Testis (tissue), 2 donors: ENCODE results near the gene TTYH2.

Experiments used
- POLR2A ChIP-seq: fragments of 450-650 bp; IDR thresholded peaks from one replicate; pipeline ENCODE4 v1.6.1; 2017; ENCODE audit warnings: antibody characterized with exemption, mild to moderate bottlenecking, moderate library complexity
- TF ChIP-seq, protein P1 (sequence below), 3 experiments: fragments of 450-650 bp in 2 of 3; fragments of 200-600 bp in 1 of 3; sonication (generic) in 1 of 3; IDR thresholded peaks; one replicate each; pipeline ENCODE4 v1.5.1; 2016 to 2019; ENCODE audit warnings: antibody characterized with exemption in 3 of 3, mild to moderate bottlenecking in 2 of 3, moderate library complexity in 1 of 3

DNA sequence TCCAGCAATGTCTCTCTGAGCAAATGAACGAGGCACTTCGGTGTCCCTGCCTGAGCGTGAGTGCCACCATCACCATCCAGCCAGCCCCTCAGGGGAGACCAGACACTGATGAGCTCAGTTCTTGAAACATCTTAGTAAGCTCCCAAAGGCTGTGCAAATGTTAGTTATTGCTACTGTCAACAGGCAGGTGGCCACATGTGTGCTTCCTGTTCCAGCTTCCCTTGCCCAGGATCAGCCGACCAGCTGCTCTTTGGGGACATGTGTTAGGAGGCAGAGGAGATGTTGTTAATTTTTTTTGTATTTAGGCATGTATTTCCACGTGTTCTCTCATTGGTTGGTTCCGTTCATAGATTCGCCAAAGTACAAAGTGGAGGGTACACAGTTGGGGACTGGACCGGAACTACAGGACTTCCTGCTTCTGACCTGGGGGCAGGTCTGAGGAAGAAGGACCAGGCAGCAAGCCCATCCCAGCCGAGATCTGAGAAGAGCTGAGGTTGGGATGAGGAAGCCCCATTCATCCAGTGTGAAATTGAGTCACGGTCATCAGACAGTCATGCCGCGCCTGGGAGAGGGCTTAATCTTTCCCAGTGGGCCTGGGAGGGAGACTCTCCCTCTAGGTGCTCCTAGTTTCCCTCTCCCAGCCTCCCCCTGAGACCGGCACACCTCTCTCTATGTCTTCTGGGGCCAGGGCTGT is 3.8 kb downstream of the TTYH2 start:
- TF ChIP-seq, protein P1, sequence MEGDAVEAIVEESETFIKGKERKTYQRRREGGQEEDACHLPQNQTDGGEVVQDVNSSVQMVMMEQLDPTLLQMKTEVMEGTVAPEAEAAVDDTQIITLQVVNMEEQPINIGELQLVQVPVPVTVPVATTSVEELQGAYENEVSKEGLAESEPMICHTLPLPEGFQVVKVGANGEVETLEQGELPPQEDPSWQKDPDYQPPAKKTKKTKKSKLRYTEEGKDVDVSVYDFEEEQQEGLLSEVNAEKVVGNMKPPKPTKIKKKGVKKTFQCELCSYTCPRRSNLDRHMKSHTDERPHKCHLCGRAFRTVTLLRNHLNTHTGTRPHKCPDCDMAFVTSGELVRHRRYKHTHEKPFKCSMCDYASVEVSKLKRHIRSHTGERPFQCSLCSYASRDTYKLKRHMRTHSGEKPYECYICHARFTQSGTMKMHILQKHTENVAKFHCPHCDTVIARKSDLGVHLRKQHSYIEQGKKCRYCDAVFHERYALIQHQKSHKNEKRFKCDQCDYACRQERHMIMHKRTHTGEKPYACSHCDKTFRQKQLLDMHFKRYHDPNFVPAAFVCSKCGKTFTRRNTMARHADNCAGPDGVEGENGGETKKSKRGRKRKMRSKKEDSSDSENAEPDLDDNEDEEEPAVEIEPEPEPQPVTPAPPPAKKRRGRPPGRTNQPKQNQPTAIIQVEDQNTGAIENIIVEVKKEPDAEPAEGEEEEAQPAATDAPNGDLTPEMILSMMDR (IDR thresholded peaks at IDR 0.05) = no peak
- no peak for TF ChIP-seq POLR2A
